HuH-7.5 (cell line): ENCODE measurements around the gene SMYD3.
"Not testable (repeated sequence)": the region's sequence is repeated elsewhere in the genome, so short reads cannot be mapped to it uniquely, and the experiment has no call there.

Experiments used
- DNase-seq: peaks from one replicate; pipeline ENCODE4 v3.0.0; 2011; ENCODE audit warnings: low spot score

Gene SMYD3

DNA sequence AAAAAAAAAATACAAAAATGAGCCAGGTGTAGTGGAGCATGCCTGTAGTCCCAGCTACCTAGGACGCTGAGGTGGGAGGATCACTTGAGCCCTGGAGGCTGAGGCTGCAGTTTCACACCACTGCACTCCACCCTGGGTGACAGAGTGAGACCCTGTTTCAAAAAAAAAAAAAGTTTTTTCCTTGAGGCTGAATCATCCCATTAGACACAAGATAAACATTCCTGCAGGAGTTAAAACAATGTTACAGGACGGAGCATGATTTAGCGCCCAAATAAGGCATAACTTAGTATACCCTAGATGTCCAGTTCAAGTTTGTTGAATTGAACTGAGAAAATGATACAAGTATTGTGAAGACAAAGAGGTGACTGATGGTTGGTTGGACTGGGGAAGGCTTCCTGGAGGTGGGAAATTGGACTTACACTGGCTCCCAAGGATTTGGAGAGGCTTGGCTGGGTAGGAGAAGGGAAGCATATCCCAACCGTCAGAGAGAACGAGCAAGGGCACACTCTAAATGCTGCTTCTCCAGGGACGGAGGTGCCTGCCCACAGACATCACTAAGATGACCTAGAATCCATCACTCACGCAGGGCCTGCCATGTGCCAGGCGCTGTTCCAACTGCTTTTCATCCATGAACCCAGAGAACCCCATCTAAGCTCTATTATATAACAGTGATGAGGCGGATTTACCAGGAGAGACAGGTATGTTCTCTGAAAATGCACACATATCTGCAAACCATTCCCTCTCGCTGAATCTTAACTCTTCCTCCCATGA, 741.7 kb downstream of the SMYD3 start:
- no peak for DNase-seq

DNA sequence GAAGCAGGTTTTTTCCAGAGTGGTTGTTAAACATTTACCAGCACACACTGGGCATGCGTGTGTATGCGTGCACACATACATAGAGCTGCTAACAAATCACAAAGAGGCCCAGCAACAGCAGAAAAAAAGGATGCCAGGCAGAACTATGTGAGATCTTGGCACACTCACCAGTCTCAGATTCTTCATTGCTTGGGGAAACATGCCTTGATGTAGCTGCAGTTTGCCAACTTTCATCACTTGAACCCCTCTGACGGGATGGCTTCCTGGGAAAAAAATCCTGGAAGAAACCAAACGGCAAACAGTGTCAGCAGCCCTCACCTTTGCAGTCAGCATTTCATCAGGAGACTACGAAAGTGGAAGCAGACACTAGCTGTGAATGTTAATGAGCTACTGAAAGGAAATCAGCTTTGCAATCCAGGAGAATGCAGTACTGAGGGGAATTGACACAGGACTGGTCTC, 743.2 kb downstream of the SMYD3 start:
- DNase-seq: no peak

DNA sequence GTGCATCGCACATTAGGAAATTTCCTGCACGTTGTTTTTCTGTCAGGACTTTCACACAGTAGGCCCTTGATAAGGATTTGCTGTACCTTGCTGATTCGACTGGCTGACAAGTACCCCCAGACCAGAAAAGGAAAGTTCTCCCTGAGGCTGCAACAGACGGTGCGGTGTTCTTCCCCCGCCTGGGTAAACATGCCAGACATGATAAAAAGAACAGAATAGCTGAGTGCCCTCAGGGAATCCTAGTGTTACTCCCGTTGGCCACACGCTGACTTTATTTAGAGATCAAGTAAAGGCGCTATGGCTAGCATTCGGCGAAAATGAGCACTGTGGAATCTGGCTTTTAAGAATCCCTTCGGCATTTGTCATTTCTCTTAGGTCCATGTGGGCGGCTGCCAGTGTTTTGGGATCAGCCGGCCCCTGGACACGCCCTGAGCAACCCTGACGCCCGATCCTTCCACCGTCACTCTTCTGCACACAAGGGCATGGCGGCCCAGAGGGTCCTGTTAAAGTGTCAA, 744.6 kb downstream of the SMYD3 start:
- no peak for DNase-seq

DNA sequence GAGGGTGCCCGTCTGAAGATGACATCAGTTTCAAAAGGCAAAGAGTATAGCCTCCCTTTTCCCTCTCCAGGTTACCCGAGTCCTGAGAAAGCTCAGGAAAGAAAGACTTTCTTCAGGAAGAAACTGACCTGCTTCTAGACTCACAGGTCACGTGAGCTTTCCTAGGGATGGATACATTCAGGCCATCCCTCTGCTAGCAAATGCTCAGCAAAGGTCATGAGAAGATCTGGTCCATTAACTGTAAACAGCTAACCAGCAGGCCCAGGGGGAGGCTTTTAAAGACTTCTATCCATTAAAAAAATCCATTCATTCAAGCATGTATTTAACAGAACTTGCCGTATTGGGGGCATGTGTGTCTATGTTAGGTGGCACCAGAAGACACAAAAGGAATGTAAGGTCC, 746.8 kb downstream of the SMYD3 start:
- no peak for DNase-seq

DNA sequence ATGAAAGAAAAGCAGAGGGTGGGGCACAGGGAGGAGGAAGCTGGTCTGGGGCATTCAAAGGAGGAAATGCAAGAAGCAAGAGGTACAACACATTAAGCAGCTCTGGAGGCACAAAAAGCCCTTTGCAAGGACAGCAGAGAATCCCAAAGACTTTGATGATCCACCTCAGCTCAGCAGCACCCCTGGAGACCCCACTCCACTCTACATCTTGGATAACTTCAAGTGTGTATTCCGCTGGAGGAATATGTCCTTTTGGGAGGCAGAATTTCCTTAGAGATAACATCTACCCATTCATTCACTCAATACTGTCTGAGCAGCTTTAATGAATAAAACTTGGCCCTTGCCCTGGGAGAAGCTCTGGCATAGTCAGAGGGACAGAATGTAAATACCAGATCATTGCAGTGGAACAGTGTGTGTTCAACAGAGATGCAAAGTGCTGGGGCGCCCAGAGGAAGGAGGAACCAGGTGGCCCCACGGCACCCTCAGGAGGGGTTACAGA, 752.6 kb downstream of the SMYD3 start:
- no peak for DNase-seq

DNA sequence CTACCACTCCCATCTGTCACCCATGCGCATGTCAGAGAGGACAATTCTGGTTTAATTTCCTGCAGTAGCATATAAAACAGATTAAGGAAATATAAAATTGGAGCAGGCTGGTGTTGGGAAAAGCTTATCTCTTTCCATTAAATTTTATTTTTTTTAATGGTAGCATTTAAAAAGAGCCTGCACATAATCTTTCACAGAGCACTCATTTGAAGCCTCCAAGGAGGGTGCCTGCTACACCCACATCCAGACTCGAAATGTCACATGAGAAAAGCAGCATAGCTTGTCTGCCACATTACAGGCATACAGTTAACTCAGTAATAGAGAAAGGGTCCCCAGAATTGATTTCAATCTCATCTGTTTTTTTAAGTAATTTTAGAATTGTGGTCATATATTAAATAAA, 753.3 kb downstream of the SMYD3 start:
- no peak for DNase-seq

DNA sequence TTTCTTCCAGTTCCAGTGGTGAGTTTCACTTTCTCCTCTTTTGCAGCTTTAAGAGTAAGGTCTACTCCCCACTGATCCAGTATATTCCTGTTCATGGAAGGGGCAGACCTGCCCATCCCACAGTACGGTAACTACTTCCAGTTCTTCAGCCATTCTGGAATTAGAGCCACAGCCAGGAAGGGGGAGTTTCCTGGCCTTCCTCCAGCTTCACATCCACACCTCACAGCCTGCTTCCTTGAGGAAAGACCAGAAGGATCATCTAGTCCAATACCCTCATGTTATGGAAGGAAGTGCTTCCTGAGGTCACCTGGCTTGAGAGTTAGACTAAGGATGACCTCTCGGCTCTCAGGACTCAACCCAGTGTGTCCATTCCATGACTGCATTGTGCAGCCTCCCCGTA, 754.5 kb downstream of the SMYD3 start:
- DNase-seq: no peak

DNA sequence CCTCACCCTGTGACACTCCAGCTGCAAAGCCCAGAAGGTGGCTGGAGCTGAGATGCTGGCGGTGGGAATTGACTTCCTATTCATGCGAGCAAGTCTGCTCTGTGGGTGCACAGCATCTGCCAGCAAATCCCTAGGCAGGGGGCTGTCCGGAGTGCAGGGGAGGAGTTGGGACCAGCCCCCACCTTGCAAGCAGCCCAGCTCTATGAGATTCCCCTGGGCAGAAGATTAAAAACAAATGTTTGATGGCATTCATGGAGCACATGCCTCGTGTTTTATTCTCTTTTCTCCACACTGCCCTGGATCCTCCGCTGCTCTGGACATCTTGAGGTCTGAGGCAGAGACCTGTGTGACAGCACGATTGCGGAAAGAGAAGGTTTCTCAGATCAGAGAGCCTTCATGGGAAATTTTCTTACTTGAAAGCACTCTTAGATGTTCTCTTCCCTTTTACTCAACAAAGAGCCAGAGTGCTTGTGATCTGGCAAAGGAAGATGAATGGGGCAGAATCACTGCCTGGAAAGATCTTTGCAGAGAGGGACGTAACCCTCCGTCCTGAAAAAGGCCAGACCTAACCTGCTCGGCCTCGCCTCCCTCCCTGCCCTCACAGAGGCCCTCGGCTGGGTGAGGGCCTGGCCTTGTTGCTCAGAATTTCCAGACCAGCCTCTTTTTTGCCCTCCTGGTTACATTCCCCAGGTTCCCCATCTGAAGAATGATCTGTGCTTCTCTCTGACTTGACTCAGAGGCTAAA, 755.2 kb downstream of the SMYD3 start:
- DNase-seq: no peak

DNA sequence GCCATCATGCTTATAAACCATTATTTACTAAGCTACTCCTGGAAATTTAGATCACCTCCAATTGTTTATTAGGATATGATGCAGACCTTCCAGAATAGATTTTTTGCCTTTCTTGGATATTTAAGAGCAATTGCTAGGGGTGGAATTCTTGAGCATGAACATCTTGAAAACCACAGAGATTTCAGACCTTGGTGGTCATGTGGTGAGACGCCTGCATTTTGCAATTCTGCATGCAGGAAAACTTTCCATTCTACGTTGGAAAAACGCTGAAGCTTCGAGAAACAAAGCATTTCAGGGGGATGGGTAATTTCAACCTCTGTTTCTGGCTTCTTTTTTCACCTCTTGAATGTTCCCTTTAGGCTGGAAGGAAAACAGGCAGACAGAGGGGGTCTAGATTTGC, 756.0 kb downstream of the SMYD3 start:
- DNase-seq: no peak

DNA sequence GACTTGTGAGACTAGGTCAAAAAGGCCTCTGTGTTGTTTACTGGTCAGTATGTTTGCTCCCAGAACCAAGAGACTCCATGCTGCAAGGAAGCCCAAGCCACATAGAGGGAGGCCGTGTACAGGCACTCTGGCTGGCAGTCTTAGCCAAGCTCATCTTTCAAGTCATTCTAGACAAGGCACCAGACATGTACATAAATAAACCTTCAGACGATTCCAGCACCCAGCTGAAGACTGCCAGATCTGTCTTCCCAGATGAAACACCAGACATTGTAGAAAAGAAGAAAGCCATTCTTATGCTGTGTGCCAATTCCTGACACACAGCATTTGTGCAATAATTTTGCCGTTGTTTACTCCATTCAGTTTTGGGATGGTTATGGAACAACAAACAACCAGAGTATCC, 756.8 kb downstream of the SMYD3 start:
- no peak for DNase-seq

DNA sequence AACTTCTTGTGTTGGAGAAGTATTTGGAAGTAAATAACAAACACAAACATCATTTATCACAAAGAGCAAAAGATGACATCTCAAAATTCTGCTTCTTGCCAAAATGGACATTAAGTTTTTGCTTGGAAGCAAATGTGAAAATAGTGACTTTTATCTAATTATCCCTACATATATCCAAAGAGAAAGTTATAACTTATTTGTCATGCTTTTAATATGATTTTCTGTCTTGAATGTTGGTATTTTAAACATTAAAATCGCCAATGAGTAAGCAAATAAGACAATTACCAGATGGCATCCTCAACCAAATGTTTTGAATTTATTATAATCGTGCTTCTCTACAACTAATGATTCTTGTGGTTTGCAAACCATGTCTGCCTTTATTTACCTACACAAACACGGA, 758.0 kb downstream of the SMYD3 start:
- DNase-seq: no peak

DNA sequence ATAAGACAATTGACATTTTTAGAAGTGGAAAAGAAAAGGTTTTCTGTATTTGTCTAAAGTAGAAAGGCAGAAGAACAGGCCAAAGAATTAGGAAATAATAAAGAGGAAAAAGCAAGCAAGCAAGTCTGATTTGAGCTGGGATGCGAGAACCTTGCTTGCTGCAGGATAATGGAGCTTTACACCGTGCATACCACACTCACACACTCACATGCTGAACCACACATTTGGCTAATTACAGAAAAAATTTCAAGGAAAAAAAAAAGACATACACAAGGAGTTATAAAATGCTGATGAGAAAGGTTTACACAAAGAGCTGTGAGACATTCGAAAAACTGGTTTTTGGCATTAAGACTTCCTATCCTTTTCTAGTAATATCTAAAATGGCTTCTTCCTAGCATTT, 758.4 kb downstream of the SMYD3 start:
- no peak for DNase-seq

DNA sequence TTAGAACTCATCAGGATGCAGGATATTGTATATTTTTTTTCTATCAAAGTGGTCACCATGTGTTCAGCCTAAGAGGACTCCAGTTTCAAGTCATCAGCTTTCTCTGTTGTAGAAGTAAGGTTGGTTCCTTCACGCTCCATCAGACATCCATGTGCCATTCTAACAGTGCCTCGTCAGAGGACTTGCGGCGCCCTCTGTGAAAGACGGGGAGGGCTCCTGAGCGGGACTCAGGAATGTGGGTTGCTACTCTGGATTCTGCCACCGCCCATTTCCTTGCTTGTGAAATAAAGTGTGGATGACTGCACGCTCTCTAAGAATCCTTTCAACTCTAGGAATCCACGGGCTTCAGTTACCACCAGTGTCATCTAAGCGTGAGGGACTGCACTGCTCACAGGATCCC, 758.8 kb downstream of the SMYD3 start:
- no peak for DNase-seq

DNA sequence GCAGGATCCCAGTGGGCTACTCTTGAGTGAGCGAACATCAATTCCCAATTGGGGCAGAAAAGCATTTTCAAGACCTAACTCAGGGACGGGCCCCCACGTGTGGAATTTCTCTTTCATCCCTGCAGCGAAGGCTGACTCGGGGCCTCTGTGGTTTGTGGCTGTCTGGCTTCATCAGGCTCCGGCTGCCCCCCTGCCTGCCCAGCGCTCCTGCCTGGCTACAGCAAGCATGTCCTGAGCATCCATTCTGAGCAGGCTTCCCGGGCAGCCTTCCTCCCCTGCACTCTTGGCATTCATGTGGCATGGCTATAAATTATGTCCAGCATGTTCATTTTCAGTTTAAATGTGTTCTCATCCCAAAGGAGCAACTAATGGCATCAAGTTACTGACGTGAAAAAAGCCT, 764.2 kb downstream of the SMYD3 start:
- no peak for DNase-seq

DNA sequence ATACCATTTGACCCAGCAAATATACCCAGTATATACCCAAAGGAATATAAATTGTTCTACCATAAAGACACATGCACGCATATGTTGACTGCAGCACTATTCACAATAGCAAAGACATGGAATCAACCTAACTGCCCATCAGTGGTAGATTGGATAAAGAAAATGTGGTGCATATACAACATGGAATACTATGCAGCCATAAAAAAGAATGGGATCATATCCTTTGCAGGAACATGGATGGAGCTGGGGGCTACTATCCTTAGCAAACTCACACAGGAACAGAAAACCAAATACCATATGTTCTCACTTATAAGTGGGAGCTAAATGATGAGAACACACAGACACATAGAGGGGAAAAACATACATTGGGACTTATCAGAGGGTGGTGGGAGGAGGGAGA, 766.7 kb downstream of the SMYD3 start:
- DNase-seq: not testable (repeated sequence)

DNA sequence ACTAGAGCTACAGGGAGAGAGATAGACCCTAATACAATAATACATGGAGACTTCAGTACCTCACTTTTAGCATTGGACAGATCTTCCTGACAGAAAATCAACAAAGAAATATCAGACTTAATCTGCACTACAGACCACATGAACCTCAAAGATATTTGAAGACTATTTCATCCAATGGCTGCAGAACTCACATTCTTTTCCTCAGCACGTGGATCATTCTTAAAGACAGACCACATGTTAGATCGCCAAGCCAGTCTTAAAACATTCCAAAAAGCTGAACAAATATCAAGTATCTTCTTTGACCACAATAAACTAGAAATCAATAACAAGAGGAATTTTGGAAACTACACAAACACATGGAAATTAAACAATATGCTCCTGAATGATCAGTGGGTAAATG, 776.3 kb downstream of the SMYD3 start:
- DNase-seq: no peak

DNA sequence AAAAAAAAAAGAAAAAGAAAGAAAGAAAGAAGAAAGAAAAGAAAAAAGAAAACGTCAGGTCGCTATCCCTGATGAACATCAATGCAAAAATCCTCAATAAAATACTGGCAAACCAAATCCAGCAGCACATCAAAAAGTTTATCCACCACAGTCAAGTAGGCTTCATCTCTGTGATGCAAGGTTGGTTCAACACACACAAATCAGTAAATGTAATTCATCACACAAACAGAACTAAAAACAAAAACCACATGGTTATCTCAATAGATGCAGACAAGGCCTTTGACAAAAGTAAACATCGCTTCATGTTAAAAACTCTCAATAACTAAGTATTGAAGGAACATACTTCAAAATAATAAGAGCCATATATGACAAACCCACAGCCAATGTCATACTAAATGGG, 779.0 kb downstream of the SMYD3 start:
- DNase-seq: not testable (repeated sequence)

DNA sequence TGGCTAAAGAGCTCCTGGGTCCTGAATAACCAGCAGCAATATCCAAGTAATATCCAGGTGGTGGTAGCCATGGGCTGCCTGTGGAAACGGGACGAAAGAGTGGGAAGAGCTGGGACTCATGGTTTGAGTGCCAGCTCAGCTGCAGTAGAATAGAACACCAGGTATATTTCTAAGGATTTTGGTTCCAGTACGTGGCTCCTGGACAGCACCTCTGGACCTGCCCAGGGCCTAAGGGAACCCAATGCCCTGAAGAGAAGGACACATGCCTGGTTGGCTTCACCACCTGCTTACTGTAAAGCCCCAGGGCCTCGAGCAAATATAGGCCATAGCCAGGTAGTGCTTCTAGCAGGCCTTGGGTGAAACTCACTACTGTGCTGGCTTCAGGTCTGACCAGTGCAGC, 785.6 kb downstream of the SMYD3 start:
- no peak for DNase-seq

DNA sequence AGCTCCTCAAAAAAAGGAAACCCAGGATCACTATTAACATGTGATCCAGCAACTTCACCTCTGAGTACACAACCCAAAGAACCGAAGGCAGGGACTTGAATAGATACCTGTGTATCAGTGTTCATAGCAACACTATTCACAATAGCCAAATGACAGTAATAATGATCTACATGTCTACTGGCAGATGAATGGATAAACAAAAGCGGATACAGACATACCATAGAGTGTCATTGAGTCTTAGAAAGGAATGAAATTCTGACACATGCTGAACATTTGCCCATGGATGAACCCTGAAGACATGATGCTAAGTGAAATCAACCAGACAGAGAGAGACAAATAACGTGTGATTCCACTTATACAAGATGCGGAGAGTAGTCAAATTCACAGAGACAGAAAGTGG, 788.1 kb downstream of the SMYD3 start:
- DNase-seq: no peak

DNA sequence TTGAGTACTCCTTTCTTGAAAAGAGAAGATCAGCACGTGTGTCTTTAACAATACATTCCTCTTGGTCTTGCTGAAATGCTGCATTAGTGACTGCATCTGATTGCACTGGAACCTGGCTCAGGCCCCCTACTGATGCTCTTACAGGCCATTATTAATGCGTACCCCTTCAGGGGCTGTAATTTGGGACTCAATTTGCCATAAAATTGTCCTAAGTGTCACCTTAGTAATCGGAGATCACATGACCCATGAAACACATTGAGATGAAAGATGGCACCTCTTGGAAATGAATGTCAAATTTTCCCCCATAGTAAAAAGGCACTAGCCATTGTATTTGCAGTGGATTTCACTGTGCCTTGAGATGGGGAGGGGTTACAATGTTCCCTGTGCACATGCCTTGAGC, 789.0 kb downstream of the SMYD3 start:
- no peak for DNase-seq

DNA sequence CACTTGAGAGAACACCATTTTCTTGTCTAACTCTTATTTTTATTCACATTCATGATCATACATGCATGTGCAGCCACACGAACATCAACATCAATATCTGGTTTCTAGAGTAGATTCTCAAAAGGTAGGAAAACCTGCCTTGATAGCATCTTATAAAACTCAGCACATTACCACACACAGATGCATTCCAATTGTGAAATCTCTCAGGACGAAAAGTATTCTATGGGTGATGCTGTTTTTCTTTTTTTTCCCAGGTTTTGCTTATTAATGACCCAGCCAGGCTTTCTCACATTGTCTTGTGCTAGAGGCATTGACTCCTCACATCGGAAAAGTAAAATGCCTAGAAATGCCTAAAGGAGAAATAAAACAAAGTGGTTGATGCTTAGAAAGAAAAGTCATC, 789.5 kb downstream of the SMYD3 start:
- DNase-seq: no peak

DNA sequence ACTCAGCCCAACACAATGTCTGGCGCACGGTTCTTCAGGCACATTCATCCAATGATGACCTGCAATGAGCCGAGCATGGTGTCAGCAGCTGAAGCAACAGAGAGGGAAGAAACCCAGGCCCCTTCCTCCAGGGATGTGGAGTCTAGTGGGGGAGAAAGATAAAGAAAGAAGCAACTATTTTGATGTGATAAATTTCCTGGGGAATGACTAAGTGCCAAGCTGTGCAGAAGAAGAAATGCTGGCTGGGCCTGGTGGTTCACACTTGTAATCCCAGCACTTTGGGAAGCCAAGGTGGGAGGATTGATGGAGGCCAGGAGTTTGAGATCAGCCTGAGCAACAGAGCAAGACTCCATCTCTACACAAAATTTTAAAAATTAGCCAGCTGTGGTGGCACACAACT, 790.5 kb downstream of the SMYD3 start:
- DNase-seq: no peak

DNA sequence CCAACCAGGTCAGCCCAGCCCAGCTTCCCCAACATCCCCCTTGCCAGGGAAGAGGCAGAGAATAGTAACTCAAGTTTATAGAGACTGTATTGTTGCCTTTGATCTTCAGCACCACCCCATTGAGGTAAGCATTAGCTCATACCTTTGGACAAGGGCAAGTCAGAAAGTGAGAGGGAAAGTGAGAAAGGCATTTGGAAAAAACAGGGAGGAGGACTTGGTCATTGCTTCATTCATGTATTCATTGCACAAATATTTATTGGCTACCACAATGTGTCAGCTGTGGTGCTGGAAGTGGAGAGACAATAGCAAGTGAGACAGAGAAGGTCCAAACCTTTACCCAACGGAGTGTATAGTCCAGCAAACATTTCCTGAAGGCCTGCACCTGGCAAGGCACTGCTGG, 791.1 kb downstream of the SMYD3 start:
- DNase-seq: no peak
